LHCN-M2 (cell line): ENCODE data around the gene BCL11B. TPM values are rescaled to one million over a fixed set of nuclear protein-coding genes. Genes with fewer than 3 reads are reported as not detected.

Experiments
- DNase-seq: peaks from one replicate; pipeline ENCODE4 v3.0.0-alpha.2; 2012; ENCODE audit warnings: low read depth
- total RNA-seq: library from RNA; depleted of rRNA; stranded (reverse); fragments of >200 nt; gene quantifications from 2 replicates; pipeline ENCODE4 v1.2.3, GENCODE V29; 2014

BCL11B gene
- total RNA-seq, 1 experiment from 2014 or later: not detected

DNA sequence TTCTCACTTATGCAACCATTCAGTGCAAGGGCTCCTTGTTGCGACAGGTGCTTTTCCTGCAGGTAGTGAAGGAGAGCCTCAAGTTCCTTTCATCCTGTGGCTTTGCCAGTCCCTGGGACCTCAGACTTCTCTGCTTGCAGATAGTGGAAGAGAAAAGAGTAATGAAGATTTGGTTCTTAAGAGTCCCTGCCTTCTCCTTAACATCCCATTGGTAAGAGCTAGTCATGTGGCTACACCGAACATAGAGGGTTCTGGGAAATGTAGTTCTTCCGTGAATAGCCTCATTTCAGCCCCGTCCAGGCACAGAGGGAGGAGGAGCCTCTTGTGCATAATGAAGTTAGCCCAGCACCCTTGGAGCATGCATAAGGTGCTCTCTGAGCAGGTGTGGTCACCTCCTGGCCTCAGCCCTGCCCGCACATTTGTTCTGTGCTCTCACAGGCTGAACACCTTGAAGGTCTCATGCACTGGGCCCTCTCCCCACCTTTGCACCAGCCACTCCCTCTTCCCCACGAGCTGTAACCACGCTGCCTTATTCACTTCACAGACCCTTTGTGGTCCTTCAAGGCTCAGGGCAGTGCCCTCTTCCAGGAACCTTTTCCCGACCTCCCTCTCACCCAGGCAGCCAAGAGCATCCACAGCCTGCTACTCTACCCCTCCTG is 134.0 kb downstream of the BCL11B start:
- DNase-seq: no peak

GRCh38 chr14:99137001-99137700 is 134.8 kb downstream of the BCL11B start:
- DNase-seq: no peak

- no peak for DNase-seq
These were observed 135.6 kb downstream of the BCL11B start for GRCh38 chr14:99136401-99136800.

DNA sequence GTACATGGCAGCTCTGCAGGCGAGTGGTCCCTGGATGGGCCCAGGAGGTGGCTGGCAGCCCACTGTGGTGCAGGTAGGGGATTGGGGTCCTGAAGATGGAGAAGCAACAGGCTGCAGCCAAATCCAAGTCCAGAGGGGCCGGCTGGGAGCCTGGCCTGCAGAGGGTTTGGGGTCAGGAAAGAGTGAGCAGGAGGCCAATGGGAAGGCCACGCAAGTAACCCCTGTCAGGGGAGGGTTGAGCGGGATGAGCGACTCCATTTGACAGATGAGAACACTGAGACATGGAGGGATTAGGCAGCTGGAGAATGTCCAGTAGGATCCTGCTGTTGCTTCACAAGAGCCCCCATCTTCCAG is 136.0 kb downstream of the BCL11B start:
- DNase-seq: no peak

DNA sequence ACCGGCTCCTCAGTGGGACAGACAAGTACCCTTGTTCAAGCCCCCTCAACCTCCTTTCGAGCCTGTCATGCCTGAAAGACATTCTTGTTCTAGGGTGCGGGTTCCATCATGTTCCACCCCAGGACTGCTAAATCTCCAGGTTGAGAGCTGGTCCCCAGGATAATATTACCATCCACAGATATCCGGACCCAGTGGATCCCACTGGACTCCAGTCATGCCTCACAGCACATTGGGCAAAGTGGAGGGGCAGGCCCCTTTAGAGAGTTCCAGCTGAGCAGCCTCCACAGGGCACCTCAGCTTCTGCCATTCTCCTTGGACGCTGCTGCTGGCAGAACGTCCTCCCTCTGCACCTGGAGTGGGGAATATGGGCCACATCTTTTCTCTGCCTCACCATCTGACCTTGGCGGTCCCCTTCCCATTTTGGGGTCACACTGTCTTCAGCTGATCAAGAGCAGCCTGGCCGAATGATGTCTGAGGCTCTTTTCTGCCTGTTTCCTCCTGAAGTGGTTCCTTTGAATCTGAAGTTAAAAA is 137.4 kb downstream of the BCL11B start:
- no peak for DNase-seq

- no peak for DNase-seq
These were observed 138.1 kb downstream of the BCL11B start for GRCh38 chr14:99133636-99134515.

DNA sequence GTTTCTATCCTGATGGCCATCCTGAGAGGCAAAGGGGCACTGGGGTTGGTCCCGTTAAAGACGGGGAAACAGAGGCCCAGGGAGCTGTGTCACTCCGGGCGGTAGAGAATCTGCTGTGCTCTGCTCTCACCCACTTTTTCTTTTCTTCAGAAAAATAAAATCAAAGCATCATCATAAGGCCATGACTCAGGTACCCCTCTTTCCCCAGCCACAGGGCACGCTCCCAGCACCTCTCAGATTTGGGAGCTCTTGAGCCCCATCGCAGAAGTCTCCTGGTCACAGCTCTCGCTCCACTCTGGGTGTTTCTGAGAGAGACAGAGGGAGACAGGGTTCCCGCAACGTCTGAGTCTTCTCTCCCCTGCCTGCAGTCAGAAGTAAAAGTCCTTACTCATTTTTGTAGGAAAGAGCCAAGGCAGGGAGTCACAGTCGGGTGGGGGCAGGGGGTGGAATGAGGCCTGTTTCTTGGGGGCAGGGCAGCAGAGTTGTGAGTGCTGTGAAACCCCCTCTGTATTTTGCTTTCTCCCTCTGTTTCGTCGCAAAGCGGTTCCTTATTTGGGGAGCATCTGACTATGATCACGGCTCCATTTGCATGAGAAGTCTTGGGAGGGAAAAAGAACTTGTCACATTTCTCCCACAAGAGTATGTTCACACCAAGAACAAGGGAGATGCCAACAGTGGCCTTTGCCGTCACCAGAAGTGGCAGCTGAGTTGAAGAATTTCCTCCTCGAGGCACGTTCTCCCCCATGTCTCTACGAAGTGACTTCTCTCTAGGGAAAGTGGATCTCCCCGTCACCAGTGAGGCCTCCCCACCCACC is 139.0 kb downstream of the BCL11B start:
- DNase-seq: no peak

- DNase-seq: no peak
These were observed 140.2 kb downstream of the BCL11B start for GRCh38 chr14:99131632-99132271.

GRCh38 chr14:99129998-99130397 is 142.0 kb downstream of the BCL11B start:
- no peak for DNase-seq

GRCh38 chr14:99129211-99129696 is 142.7 kb downstream of the BCL11B start:
- DNase-seq: no peak

- DNase-seq: no peak
These were observed 143.8 kb downstream of the BCL11B start for GRCh38 chr14:99128185-99128584.

- no peak for DNase-seq
These were observed 144.3 kb downstream of the BCL11B start for GRCh38 chr14:99127651-99128167.

DNA sequence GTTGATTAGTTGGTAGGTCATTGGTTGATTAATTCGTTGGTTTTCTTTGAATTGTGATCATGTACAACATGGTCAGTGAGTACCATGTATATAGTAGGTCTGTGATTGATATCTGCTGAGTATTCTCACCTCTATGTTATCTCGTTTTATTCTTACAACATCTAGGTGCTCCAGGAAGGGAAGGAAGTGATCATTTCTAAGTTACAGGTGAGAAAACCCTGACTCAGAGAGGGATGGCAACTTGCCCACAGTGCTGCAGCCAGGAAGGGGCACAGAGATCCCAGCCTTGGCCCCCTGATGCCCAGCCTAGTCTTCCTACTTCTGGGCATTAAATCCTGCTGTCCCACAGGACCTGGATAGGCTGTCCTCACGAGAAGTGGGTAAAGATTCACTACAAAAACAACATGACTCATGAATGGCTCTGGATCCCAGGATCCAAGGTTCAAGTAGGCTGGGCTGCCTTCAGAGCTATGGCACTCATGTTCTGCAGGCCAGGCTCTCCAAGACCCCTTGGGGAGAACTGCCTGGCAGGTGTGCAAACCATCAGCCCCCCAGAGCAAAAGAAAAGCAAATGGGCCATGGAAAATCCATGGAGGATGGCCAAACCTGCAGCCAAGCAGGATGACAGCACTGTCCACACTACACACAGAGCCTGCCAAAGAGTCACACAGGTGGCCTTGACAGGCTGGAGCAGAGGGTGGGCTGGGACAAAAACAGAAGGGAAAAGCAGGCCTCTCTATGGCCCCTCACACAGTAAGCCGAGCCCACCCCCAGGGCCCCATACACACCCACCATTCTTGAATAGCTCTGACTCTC is 146.2 kb downstream of the BCL11B start:
- DNase-seq: no peak

- DNase-seq: no peak
These were observed 146.9 kb downstream of the BCL11B start for GRCh38 chr14:99125113-99125512.

GRCh38 chr14:99124482-99125105 is 147.4 kb downstream of the BCL11B start:
- no peak for DNase-seq

- no peak for DNase-seq
These were observed 148.7 kb downstream of the BCL11B start for GRCh38 chr14:99123208-99123870.

DNA sequence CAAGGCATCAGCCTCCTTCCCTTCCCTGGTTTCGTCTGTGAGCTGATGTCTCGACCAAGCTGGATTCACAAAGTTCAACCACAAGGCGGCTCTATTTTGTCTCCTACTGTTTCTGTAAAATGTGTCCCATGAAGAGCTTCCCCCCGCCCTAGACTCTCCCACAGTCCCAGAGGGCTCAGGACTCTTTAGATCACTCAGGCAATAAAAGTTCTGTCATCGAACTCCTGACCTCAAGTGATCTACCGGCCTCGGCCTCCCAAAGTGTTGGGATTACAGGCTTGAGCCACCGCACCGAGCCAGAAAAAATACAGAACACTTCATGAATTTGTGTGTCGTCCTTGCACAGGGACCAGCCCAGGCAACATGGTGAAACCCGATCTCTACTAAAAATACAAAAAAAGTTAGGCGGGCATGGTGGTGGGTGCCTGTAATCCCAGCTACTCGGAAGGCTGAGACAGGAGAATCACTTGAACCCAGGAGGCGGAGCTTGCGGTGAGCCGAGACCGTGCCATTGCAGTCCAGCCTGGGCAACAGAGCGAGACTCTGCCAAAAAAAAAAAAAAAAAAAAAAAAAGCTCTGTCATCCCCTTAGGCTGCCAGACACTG is 149.4 kb downstream of the BCL11B start:
- DNase-seq: no peak

- no peak for DNase-seq
These were observed 150.6 kb downstream of the BCL11B start for GRCh38 chr14:99121319-99121875.
